Esophagus squamous epithelium (tissue), 4 donors: Measurements from ENCODE around the gene SPDYE4.

ENCODE experiments used
- CTCF ChIP-seq, 6 experiments: fragments of 450-650 bp in 4 of 6; fragments of 200-600 bp in 2 of 6; sonication (generic) in 2 of 6; IDR thresholded peaks; one replicate each; pipeline ENCODE4 v1.5.1; 2016 to 2019; ENCODE audit warnings: antibody characterized with exemption in 6 of 6, mild to moderate bottlenecking in 4 of 6, moderate library complexity in 4 of 6
- POLR2A ChIP-seq, 4 donors: fragments of 450-650 bp; IDR thresholded peaks; one replicate each; pipeline ENCODE4 v1.6.1; 2017; ENCODE audit warnings: antibody characterized with exemption in 4 of 4, mild to moderate bottlenecking in 4 of 4, moderate library complexity in 3 of 4

GRCh38 chr17:8720596-8720995, 37.8 kb downstream of the SPDYE4 start:
- TF ChIP-seq CTCF (IDR thresholded peaks at IDR 0.05): no peak
- no peak for TF ChIP-seq POLR2A (IDR thresholded peaks at IDR 0.05)
